Measurements from ENCODE around the gene C6orf15.
"Not testable (repeated sequence)": the region's sequence is repeated elsewhere in the genome, so short reads cannot be mapped to it uniquely, and the experiment has no call there.

The C6orf15 gene

DNA sequence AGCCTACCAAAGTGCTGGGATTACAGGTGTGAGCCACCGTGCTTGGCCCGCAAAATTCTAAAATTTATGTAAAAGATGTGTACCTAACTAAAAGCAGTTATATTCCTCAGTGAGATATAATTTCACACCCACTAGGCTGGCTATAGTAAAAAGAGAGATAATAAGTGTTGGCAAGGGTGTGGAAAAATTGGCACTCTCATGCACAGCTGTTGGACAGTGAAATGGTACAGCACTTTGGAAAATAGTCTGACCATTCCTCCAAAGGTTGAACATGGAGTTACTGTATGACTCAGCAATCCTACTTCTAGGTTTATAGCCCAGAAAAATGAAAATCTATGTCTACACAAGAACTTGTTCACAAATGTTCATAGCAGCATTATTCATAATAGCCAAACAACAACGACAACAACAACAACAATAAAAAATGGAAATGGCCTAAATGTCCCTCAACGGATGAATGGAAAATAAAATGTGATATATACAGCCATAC, 13.9 kb downstream of the C6orf15 start:
- DNase-seq, result no peak

DNA sequence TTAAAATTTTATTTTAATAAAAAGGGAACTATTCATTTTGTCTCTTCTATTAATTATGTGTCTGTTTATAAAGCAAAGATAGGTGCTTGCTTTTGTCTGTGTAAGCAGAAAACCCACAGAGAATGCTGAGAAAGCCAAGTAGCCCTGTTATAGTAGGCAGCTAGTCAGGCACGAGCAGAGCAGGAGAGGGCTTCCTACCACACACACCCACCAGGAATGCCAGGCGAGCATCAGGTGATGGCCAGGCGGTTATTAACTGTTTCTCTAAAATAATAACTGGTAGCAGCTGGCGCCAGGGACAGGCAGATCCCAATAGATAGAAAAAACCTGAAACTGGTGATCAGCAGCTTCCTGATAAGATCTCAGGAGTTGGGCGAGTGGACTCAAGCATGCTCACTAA, 15.7 kb downstream of the C6orf15 start:
- no peak for DNase-seq

- no peak for DNase-seq
Measured at GRCh38 chr6:31096215-31096614, 16.2 kb downstream of the C6orf15 start.

GRCh38 chr6:31094389-31094881, 17.9 kb downstream of the C6orf15 start:
- DNase-seq, result no peak

GRCh38 chr6:31092769-31093505, 19.4 kb downstream of the C6orf15 start:
- DNase-seq, result no peak

DNA sequence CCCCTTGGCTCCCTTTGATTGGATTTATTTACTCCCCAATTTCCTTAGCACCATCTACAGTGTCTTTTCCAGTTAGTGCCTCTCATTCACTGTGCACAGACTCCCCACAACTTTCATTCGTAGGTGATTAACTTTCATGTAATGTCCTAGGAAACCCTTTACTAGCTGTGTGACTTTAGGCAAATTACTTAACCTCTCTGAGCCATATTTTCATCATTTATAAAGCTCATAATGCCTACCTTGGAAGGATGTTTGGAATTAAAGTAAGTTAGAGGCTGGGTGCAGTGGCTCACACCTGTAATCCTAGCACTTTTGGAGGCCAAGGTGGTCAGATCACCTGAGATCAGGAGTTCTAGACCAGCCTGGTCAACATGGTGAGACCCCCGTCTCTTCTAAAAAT, 20.1 kb downstream of the C6orf15 start:
- DNase-seq, result no peak

GRCh38 chr6:31091680-31092079, 20.7 kb downstream of the C6orf15 start:
- DNase-seq, result no peak

DNA sequence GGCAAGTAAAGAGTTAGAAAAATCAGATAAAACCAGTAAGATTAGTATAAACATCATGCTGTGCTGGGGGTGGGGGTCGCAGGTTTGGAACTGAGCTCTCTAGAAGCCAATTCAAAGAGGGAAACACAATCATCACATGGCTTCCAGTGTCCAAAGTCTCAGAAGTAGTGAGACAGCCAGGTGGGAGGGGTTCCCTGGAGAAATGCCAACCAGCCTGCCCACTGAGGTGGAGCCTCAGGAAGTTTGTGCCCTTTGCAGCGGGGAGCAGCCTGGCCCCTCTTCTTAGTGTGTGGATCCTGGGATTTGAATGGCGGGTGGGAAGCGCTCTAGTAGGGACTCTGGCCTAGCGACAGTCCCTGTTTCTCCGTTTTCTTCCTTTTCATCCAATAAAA, 21.4 kb downstream of the C6orf15 start:
- DNase-seq, result no peak

DNA sequence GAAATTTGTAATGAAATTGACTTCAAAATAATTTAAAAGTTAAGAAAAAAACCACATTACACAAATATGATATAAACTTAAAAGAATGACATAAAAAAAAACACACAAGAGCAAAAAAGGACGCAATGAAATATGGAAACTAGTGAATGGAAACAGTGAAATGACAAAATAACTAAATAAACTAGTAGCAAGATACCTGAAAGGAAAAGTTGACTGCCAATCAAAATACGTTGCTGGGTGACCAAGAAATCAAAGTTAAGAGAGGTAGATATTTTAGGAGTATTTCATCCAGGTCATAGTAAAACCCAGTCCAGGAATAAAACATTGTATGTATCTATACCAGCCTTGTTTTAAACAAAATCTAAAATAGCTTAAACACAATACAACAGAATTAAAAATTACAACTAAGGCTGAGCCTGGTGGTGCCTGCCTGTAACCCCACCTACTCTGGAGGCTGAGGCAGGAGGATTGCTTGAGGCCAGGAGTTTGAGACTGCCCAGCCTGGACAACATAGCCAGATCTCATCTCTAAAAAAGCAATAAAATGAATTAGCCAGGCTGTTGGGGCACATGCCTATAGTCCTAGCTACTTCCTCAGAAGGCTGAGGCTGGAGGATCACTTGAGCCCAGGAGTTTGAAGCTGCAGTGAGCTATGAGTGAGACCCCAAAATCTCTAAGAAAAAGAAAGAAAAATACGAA, 22.0 kb downstream of the C6orf15 start:
- DNase-seq, result no peak

DNA sequence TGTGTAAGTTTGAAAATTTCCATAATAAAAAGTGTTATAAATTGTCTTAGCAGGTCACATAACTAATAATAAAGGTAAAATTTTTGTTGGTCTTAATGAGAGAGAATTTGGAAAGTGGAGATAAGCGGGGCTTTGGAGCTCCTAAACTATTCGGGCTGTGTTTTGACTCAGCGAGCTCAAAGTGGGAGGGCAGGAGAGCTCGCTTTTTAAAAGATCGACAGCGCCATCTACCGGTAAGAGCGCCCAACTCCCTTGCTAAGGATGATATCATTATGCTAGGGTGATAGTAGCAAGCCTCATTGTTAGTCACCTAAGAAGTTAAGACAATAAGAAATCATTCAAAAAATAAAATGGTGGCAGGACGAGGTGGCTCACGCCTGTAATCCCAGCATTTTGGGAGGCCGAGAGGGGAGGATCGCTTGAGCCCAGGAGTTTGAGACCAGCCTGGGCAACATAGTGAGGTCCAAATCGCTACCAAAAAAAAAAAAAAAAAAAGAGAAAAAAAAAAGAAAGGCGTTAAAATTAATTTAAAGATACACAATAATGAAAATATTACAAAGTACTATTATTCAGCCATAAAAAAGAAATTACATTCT, 24.8 kb downstream of the C6orf15 start:
- peak; percentile 86 for DNase-seq

DNA sequence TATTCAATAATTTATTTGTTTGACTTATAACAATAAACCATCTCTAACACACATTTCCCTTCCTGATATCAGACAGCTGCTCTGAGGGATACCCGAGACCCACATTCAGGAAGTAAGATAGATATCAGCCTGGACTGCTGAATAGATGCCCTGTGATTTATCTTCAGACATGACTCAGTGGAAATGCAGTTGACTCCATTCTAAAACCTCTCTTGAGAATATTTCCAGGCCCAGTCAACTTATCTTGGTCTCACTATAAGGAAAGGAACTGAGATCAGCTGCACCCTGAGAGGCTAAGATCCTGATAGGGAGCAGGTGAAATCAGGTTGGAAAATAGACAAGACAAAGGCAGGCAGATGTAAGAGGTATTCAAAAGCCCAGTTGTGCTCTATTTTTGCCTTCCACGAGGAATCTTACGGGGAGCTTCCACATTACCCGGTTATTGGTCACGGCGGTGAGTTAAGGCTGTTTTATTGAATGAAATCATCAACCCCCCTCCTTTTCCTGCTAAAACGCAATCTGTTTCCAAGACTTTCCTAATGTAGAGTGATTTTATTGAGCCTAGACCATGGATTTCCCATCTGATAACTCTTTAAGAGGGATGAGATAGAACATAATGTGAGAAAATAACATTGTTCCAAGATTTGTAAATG, 25.5 kb downstream of the C6orf15 start:
- peak; percentile 83 for DNase-seq

- DNase-seq, result peak; percentile 88
Measured at GRCh38 chr6:31083742-31084354, 28.5 kb downstream of the C6orf15 start.

DNA sequence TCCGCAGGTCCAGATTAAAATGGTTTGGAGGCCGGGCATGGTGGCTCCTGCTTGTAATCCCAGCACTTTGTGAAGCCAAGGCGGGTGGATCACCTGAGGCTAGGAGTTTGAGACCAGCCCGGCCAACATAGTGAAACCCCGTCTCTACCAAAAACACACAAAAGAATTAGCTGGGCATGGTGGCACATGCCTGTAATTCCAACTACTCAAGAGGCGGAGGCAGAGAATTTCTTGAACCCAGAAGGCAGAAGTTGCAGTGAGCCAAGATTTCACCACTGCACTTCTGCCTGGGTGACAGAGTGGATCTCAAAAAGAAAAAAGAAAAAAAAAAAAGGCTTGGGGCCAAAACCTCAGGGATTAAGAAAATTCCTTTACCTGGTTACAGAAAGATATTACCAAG, 30.5 kb downstream of the C6orf15 start:
- no peak for DNase-seq

DNA sequence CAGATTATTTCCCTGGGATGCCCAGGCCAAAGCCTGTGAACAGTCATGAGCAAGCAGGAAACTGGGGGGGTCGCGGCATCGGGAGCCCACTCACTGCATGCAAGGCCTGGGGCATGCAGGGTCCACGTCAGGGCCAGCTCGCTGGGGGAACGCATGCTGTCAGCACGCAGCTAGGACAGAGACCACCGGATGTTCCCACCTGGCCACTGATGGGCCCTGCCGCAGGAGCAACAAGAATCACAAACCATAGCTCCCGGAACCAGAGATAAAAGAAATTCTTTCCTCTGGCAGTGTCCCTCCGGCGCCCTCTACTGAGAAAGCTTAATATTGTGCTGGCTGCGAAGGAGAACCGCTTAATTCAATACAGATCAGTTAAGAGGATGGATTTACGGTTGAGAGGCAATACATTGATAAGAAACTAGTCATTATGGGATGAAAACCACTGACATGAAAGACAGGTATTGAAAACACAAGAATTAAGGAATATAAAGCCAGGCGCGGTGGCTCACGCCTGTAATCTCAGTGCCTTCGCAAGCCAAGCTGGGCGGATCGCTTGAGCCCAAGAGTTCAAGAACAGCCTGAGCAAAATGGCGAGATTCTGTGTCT, 32.6 kb downstream of the C6orf15 start:
- DNase-seq, result peak; percentile 64

- DNase-seq, result no peak
Measured at GRCh38 chr6:31076611-31077010, 35.8 kb downstream of the C6orf15 start.

DNA sequence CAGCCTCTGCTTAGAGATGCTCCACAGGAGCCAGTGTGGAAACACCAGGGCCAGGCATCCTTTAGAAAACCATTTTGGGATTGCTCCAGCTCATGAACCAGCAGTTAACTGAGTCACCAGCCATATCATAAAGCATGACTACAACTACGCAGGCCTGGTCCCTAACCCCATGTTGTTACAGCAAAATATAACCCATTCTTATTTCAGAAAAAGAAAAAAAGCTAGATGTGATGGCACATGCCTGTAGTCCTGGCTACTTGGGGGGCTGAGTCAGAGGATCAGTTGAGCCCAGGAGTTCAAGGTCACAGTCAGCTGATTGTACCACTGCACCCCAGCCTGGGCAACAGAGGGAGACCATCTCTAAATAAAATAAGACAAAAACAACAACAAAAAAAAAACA, 36.8 kb downstream of the C6orf15 start:
- DNase-seq, result peak; percentile 78

GRCh38 chr6:31074401-31074800, 38.0 kb downstream of the C6orf15 start:
- no peak for DNase-seq

- peak; percentile 70 for DNase-seq
Measured at GRCh38 chr6:31070711-31071197, 41.6 kb downstream of the C6orf15 start.

GRCh38 chr6:31068669-31069340, 43.6 kb downstream of the C6orf15 start:
- DNase-seq, result peak; percentile 80

DNA sequence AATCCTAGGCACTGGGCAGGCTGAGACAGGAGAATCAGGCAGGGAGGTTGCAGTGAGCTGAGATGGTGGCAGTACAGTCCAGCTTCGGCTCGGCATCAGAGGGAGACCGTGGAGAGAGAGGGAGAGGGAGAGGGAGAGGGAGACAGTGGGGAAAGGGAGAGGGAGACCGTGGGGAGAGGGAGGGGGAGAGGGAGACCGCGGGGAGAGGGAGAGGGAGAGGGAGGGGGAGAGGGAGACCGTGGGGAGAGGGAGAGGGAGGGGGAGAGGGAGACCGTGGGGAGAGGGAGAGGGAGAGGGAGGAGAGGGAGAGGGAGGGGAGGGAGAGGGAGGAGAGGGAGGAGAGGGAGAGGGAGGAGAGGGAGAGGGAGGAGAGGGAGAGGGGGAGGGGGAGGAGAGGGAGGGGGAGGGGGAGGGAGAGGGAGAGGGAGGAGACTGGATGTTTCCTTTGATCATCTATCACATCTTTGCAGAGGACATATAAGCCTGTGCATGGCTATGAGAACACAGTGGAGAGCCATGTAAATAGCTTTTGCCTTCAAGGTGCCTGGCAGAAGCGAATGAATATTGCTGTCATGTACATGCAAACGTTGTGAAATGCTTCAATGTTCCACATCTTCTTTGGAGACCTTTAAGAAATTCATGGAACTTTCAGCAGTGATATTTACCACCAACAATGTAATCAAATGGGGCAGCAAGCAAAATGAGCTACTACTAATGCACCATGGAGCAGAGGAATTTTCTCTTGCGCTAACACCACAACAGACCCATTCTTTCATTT, 44.3 kb downstream of the C6orf15 start:
- not testable (repeated sequence) for DNase-seq

DNA sequence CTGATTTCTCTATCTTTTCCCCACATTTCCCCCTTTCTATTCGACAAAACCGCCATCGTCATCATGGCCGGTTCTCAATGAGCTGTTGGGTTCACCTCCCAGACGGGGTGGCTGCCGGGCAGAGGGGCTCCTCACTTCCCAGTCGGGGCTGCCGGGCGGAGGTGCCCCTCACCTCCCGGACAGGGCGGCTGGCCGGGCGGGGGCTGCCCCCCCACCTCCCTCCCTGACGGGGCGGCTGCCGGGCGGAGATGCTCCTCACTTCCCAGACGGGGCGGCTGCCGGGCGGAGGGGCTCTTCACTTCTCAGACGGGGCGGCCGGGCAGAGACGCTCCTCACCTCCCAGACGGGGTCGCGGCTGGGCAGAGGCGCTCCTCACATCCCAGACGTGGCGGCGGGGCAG, 45.3 kb downstream of the C6orf15 start:
- not testable (repeated sequence) for DNase-seq

Measured in fibroblast of skin of right biceps (primary cell).